SK-N-SH treated with all-trans-retinoic acid at 6 μM for 48 hours (cell line): ENCODE data around the gene CENPT.

ENCODE experiments used
- ATAC-seq: fragments of 200-7000 bp; cut with Tn5 transposase; 3 replicates; pipeline ENCODE4 v1.9.1; 2020; ENCODE audit warnings: mild to moderate bottlenecking, moderate library complexity
- ARNTL ChIP-seq: fragments of 450-650 bp; formaldehyde crosslinking; IDR thresholded peaks from 2 replicates; pipeline ENCODE4 v1.5.0; 2020; ENCODE audit warnings: low read depth, mild to moderate bottlenecking, moderate library complexity, borderline replicate concordance
- GLIS3 ChIP-seq: fragments of 250-450 bp; sonication (Bioruptor Pico); IDR thresholded peaks from 2 replicates; pipeline ENCODE4 v1.5.0; 2020; ENCODE audit warnings: mild to moderate bottlenecking, moderate library complexity
- OSR1 ChIP-seq: fragments of 250-450 bp; sonication (Bioruptor Pico); IDR thresholded peaks from 2 replicates; pipeline ENCODE4 v1.8.0; 2022; ENCODE audit warnings: moderate library complexity, mild to moderate bottlenecking, inconsistent platforms
- PPARA ChIP-seq: fragments of 250-450 bp; sonication (Bioruptor Pico); IDR thresholded peaks from 2 replicates; pipeline ENCODE4 v1.5.0; 2020; ENCODE audit warnings: mild to moderate bottlenecking, borderline replicate concordance
- RARB ChIP-seq: fragments of 250-450 bp; sonication (Bioruptor Pico); IDR thresholded peaks from 2 replicates; pipeline ENCODE4 v1.8.0; 2021; ENCODE audit warnings: mild to moderate bottlenecking, moderate library complexity
- SNAI2 ChIP-seq: fragments of 250-450 bp; sonication (Bioruptor Pico); IDR thresholded peaks from 2 replicates; pipeline ENCODE4 v1.5.0; 2020; ENCODE audit warnings: mild to moderate bottlenecking, moderate library complexity
- TCF4 ChIP-seq: fragments of 250-450 bp; sonication (Bioruptor Pico); IDR thresholded peaks from 2 replicates; pipeline ENCODE4 v1.8.0; 2021; ENCODE audit warnings: mild to moderate bottlenecking, moderate library complexity, borderline replicate concordance
- TOX ChIP-seq: fragments of 250-450 bp; sonication (Bioruptor Pico); IDR thresholded peaks from 2 replicates; pipeline ENCODE4 v1.8.0; 2021; ENCODE audit warnings: mild to moderate bottlenecking, moderate library complexity, borderline replicate concordance
- ZC3H10 ChIP-seq: fragments of 250-450 bp; sonication (Bioruptor Pico); IDR thresholded peaks from 2 replicates; pipeline ENCODE4 v1.5.1; 2021; ENCODE audit warnings: mild to moderate bottlenecking, moderate library complexity
- ZFP3 ChIP-seq: fragments of 250-450 bp; sonication (Bioruptor Pico); IDR thresholded peaks from 2 replicates; pipeline ENCODE4 v1.5.0; 2020; ENCODE audit warnings: mild to moderate bottlenecking, moderate library complexity
- ZFP30 ChIP-seq: fragments of 450-650 bp; formaldehyde crosslinking; IDR thresholded peaks from 2 replicates; pipeline ENCODE4 v1.5.0; 2022; ENCODE audit warnings: mild to moderate bottlenecking, moderate library complexity
- ZNF565 ChIP-seq: fragments of 450-650 bp; formaldehyde crosslinking; conservative IDR thresholded peaks from 2 replicates; pipeline ENCODE4 v1.5.0; 2020; ENCODE audit warnings: low read depth, mild to moderate bottlenecking, moderate library complexity
- ZNF70 ChIP-seq: fragments of 450-650 bp; formaldehyde crosslinking; IDR thresholded peaks from 2 replicates; pipeline ENCODE4 v1.5.0; 2020; ENCODE audit warnings: mild to moderate bottlenecking, moderate library complexity
- TF ChIP-seq, protein P1 (sequence below): fragments of 250-450 bp; sonication (Bioruptor Pico); IDR thresholded peaks from 2 replicates; pipeline ENCODE4 v1.5.1; 2021; ENCODE audit warnings: mild to moderate bottlenecking, moderate library complexity
- TF ChIP-seq, protein P2 (sequence below): fragments of 250-450 bp; sonication (Bioruptor Pico); IDR thresholded peaks from 2 replicates; pipeline ENCODE4 v1.5.1; 2020; ENCODE audit warnings: low read depth, mild to moderate bottlenecking, moderate library complexity
- TF ChIP-seq, protein P3 (sequence below): fragments of 250-450 bp; sonication (Bioruptor Pico); IDR thresholded peaks from 2 replicates; pipeline ENCODE4 v1.5.0; 2020; ENCODE audit warnings: mild to moderate bottlenecking, moderate library complexity
- TF ChIP-seq, protein P4 (sequence below): fragments of 250-450 bp; sonication (Bioruptor Pico); IDR thresholded peaks from 2 replicates; pipeline ENCODE4 v1.8.0; 2021; ENCODE audit warnings: low read depth, mild to moderate bottlenecking, moderate library complexity, borderline replicate concordance
- TF ChIP-seq, protein P5 (sequence below): fragments of 250-450 bp; sonication (Bioruptor Pico); IDR thresholded peaks from 2 replicates; pipeline ENCODE4 v1.8.0; 2020; ENCODE audit warnings: mild to moderate bottlenecking, moderate library complexity, borderline replicate concordance

The CENPT gene

DNA sequence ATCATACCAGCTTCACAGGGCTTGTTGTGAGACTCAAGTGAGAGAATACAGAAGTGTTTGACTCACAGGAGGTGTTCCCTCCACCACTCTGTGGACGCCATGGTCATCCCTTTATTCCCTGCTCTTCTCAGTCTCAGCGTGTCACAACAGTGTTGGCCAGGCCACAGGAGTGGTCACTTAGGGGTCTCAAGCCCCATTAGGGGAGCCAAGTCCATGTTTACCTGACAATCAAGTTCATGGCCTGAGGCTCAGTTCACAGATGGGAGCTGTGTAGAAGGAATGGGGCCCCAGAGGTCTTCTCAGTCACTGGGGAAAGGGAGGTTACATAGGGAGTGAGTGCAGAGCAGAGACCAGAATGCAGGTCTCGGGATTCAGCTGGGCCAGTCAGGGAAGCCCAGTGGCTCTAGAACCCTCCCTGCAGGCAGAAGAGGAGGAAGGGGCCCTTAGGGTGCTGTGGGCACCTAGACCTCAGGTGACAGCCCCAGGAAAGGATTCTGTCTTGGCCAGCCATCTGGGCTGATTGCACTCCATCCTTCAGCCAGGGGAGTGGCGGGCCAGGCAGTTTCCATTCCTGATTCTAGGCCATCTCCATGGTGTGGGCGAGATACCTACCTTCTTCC, 9.5 kb upstream of the CENPT start:
- no peak for ATAC-seq
- TF ChIP-seq TOX (CRISPR knock-in tag), result no peak
- no peak for TF ChIP-seq ZFP3 (CRISPR knock-in tag)
- no peak for TF ChIP-seq ZNF565
- TF ChIP-seq SNAI2, result no peak
- TF ChIP-seq, protein P1, sequence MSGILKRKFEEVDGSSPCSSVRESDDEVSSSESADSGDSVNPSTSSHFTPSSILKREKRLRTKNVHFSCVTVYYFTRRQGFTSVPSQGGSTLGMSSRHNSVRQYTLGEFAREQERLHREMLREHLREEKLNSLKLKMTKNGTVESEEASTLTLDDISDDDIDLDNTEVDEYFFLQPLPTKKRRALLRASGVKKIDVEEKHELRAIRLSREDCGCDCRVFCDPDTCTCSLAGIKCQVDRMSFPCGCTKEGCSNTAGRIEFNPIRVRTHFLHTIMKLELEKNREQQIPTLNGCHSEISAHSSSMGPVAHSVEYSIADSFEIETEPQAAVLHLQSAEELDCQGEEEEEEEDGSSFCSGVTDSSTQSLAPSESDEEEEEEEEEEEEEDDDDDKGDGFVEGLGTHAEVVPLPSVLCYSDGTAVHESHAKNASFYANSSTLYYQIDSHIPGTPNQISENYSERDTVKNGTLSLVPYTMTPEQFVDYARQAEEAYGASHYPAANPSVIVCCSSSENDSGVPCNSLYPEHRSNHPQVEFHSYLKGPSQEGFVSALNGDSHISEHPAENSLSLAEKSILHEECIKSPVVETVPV, result no peak
- no peak for TF ChIP-seq PPARA (CRISPR knock-in tag)
- TF ChIP-seq GLIS3 (CRISPR knock-in tag), result no peak
- no peak for TF ChIP-seq ZFP30
- no peak for TF ChIP-seq ZNF70 (CRISPR knock-in tag)

DNA sequence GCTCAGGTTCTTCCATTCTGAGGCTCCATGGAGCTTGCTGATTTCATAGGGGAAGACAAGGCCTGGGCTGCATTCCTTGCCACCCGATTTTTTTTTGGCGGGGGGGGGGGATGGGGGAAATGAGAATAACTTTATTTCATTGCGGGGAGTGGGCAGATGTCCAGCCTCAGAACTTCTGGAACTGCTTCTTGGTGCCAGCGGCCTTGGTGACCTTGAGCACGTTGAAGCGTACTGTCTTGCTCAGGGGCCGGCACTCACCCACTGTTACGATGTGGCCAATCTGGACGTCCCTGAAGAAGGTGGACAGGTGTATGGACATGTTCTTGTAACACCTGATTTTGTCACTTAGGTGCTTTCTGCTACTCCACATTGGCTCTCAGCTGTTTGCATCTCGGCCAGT, 8.3 kb upstream of the CENPT start:
- TF ChIP-seq ZC3H10 (CRISPR knock-in tag), result no peak
- no peak for TF ChIP-seq ZNF70 (CRISPR knock-in tag)
- ATAC-seq, result no peak

DNA sequence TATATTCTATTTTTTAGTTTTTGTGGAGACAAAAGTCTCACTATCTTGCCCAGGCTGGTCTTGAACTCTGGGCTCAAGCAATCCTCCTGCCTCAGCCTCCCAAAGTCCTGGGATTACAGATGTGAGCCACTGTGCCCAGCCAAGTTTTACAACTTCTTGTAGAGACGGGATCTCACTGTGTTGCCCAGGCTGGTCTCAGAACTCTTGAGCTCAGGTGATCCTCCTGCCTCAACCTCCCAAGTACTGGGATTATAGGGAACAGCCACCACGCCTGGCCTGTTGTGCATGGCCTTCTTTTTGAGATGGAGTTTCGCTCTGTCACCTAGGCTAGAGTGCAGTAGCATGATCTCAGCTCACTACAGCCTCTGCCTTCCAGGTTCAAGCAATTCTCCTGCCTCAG, 6.2 kb upstream of the CENPT start:
- no peak for ATAC-seq
- TF ChIP-seq SNAI2 (no peak), ZNF565 (no peak)
- TF ChIP-seq, protein P2, sequence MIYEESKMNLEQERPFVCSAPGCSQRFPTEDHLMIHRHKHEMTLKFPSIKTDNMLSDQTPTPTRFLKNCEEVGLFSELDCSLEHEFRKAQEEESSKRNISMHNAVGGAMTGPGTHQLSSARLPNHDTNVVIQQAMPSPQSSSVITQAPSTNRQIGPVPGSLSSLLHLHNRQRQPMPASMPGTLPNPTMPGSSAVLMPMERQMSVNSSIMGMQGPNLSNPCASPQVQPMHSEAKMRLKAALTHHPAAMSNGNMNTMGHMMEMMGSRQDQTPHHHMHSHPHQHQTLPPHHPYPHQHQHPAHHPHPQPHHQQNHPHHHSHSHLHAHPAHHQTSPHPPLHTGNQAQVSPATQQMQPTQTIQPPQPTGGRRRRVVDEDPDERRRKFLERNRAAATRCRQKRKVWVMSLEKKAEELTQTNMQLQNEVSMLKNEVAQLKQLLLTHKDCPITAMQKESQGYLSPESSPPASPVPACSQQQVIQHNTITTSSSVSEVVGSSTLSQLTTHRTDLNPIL (CRISPR knock-in tag), result no peak

DNA sequence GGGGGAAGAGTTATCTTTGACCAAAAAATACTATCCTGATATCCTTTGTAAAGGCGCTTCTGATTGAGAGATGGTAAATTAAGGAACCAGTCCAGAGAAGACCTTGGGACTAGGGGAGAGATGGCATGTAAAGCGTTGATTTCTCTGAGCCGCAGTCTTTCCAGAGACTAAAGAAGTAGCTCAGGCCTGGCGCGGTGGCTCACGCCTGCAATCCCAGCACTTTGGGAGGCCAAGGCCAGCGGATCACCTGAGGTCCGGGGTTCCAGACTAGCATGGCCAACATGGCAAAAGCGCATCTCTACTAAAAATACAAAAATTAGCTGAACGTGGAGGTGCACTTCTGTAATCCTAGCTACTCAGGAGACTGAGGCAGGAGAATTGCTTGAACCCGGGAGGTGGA, 625 bp upstream of the CENPT start:
- ATAC-seq, result no peak
- TF ChIP-seq, protein P3, sequence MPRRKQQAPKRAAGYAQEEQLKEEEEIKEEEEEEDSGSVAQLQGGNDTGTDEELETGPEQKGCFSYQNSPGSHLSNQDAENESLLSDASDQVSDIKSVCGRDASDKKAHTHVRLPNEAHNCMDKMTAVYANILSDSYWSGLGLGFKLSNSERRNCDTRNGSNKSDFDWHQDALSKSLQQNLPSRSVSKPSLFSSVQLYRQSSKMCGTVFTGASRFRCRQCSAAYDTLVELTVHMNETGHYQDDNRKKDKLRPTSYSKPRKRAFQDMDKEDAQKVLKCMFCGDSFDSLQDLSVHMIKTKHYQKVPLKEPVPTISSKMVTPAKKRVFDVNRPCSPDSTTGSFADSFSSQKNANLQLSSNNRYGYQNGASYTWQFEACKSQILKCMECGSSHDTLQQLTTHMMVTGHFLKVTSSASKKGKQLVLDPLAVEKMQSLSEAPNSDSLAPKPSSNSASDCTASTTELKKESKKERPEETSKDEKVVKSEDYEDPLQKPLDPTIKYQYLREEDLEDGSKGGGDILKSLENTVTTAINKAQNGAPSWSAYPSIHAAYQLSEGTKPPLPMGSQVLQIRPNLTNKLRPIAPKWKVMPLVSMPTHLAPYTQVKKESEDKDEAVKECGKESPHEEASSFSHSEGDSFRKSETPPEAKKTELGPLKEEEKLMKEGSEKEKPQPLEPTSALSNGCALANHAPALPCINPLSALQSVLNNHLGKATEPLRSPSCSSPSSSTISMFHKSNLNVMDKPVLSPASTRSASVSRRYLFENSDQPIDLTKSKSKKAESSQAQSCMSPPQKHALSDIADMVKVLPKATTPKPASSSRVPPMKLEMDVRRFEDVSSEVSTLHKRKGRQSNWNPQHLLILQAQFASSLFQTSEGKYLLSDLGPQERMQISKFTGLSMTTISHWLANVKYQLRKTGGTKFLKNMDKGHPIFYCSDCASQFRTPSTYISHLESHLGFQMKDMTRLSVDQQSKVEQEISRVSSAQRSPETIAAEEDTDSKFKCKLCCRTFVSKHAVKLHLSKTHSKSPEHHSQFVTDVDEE (CRISPR knock-in tag), result no peak
- no peak for TF ChIP-seq ZFP3 (CRISPR knock-in tag)
- no peak for TF ChIP-seq ZFP30
- no peak for TF ChIP-seq ARNTL (CRISPR knock-in tag)
- TF ChIP-seq, protein P4, sequence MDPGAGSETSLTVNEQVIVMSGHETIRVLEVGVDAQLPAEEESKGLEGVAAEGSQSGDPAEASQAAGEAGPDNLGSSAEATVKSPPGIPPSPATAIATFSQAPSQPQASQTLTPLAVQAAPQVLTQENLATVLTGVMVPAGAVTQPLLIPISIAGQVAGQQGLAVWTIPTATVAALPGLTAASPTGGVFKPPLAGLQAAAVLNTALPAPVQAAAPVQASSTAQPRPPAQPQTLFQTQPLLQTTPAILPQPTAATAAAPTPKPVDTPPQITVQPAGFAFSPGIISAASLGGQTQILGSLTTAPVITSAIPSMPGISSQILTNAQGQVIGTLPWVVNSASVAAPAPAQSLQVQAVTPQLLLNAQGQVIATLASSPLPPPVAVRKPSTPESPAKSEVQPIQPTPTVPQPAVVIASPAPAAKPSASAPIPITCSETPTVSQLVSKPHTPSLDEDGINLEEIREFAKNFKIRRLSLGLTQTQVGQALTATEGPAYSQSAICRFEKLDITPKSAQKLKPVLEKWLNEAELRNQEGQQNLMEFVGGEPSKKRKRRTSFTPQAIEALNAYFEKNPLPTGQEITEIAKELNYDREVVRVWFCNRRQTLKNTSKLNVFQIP (CRISPR knock-in tag), result no peak
- TF ChIP-seq, protein P2 (CRISPR knock-in tag), result no peak
- TF ChIP-seq ZC3H10 (CRISPR knock-in tag), result no peak
- no peak for TF ChIP-seq SNAI2
- no peak for TF ChIP-seq GLIS3 (CRISPR knock-in tag)
- no peak for TF ChIP-seq OSR1 (CRISPR knock-in tag)
- TF ChIP-seq TCF4, result no peak
- TF ChIP-seq ZNF70 (CRISPR knock-in tag), result no peak
- TF ChIP-seq, protein P1, result no peak
- TF ChIP-seq, protein P5, sequence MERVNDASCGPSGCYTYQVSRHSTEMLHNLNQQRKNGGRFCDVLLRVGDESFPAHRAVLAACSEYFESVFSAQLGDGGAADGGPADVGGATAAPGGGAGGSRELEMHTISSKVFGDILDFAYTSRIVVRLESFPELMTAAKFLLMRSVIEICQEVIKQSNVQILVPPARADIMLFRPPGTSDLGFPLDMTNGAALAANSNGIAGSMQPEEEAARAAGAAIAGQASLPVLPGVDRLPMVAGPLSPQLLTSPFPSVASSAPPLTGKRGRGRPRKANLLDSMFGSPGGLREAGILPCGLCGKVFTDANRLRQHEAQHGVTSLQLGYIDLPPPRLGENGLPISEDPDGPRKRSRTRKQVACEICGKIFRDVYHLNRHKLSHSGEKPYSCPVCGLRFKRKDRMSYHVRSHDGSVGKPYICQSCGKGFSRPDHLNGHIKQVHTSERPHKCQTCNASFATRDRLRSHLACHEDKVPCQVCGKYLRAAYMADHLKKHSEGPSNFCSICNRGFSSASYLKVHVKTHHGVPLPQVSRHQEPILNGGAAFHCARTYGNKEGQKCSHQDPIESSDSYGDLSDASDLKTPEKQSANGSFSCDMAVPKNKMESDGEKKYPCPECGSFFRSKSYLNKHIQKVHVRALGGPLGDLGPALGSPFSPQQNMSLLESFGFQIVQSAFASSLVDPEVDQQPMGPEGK (CRISPR knock-in tag), result no peak
- TF ChIP-seq PPARA (CRISPR knock-in tag), result no peak
- no peak for TF ChIP-seq ZNF565
- TF ChIP-seq RARB, result no peak
